ENCODE data around the gene FGFRL1. TPM values are rescaled to one million over a fixed set of nuclear protein-coding genes. Genes with fewer than 3 reads are reported as not detected.

Gene FGFRL1
- total RNA-seq, 1 donor from 2014 or later: 70.4 TPM

DNA sequence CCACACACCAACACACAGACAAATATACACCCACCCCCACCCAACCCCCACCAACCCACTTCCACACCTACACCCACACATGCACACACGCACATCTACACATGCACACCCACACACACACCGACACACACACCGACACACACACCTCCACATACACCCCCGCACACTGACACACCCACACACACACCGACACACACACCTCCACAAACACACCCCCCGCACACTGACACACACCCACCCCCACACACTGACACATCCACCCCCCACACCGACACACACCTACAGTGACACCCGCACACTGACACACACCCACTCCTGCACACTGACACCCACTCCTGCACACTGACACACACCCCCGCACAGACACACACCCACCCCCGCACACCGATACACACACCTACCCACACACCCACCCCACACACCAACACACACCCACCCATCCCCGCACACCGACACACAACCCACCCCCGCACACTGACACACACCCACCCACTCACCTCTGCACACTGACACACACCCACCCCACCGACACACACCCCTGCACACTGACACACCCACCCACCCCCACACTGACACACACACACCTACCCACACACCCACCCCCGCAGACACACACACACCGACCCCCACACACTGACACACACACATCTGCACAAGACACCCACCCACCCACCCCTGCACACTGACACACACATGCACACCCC lies 31.1 kb downstream of the FGFRL1 start:
- Mint-ChIP-seq H3K4me1 (ENCODE audit: low read depth) (peaks cover 67% of the 10 kb centered on the region), H3K27me3 (ENCODE audit: low read depth) (no peaks in the 10 kb centered on the region), H3K27ac (ENCODE audit: unreplicated experiment) (peak overlapping the region; percentile 92), H3K9me3 (ENCODE audit: low read depth) (no peaks in the 10 kb centered on the region), H3K36me3 (ENCODE audit: low read depth) (no peaks in the 10 kb centered on the region), H3K4me3 (ENCODE audit: unreplicated experiment) (no peak overlapping the region)
- no peak for DNase-seq (ENCODE audit: low spot score)
- TF ChIP-seq, protein P1, sequence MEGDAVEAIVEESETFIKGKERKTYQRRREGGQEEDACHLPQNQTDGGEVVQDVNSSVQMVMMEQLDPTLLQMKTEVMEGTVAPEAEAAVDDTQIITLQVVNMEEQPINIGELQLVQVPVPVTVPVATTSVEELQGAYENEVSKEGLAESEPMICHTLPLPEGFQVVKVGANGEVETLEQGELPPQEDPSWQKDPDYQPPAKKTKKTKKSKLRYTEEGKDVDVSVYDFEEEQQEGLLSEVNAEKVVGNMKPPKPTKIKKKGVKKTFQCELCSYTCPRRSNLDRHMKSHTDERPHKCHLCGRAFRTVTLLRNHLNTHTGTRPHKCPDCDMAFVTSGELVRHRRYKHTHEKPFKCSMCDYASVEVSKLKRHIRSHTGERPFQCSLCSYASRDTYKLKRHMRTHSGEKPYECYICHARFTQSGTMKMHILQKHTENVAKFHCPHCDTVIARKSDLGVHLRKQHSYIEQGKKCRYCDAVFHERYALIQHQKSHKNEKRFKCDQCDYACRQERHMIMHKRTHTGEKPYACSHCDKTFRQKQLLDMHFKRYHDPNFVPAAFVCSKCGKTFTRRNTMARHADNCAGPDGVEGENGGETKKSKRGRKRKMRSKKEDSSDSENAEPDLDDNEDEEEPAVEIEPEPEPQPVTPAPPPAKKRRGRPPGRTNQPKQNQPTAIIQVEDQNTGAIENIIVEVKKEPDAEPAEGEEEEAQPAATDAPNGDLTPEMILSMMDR (IDR thresholded peaks at IDR 0.05): no peak

DNA sequence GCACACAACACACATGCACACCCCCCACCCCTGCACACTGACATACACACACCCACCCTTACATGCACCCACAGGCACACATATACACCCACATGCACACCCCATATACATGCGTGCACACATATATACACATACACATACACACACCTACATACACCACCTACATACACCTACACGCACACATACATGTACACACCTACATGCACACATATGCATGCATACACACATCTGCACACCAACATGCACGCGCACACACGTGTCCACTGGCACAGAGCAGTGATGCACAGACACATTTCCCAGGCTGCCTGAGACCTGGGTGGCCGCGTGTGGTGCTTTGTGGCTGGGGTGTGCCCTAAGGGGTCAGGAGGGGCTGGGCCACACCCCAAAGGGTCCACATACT lies 31.7 kb downstream of the FGFRL1 start:
- Mint-ChIP-seq H3K27me3 (ENCODE audit: low read depth) (no peaks in the 10 kb centered on the region), H3K4me3 (ENCODE audit: unreplicated experiment) (peak overlapping the region; percentile 25), H3K36me3 (ENCODE audit: low read depth) (no peaks in the 10 kb centered on the region), H3K9me3 (ENCODE audit: low read depth) (no peaks in the 10 kb centered on the region), H3K4me1 (ENCODE audit: low read depth) (peaks cover 73% of the 10 kb centered on the region), H3K27ac (ENCODE audit: unreplicated experiment) (peak overlapping the region; percentile 96)
- no peak for DNase-seq (ENCODE audit: low spot score)
- TF ChIP-seq, protein P1 (IDR thresholded peaks at IDR 0.05): no peak

DNA sequence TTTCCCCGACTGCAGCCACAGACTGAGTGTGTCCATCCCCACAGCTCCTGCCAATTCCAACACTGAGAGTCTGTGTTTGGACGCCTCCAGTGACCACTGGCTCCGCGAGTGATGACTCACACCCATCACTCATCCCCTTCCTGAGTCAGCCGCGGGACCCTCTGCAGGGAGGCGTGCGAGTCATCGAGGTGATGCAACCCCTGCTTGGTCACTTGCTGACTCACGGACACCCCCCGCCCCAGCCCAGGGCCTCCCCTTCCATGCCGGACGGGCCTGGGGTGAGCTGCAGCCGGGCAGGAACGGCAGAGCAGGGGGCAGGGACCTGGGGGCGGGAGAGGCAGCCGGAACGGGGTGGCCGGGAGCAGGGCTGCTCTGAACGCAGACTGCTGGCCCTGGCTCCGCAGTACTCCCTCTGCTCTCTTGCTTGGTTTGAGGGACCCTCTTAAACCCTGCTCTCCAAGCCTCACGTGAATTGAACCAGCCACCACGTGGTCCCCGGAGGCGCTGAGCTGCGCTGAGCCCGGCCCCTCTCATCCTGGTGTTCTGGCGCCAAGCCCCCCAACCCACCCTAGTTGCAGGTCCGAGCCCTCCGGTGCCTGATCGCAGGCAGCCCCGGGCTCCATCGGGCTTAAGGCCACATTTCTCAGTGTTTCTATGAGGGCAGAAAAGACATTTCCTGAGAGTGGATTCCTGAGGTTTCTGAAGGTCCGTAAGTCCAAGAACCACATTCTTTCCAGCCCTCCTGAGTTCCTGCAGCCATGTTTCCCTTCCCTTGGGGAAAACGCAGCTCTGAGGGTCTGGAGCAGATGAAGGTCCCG lies 32.4 kb downstream of the FGFRL1 start:
- Mint-ChIP-seq H3K36me3 (ENCODE audit: low read depth) (no peaks in the 10 kb centered on the region), H3K4me3 (ENCODE audit: unreplicated experiment) (peak overlapping the region; percentile 57), H3K27me3 (ENCODE audit: low read depth) (no peaks in the 10 kb centered on the region), H3K27ac (ENCODE audit: unreplicated experiment) (peak overlapping the region; percentile 96), H3K9me3 (ENCODE audit: low read depth) (no peaks in the 10 kb centered on the region), H3K4me1 (ENCODE audit: low read depth) (peaks cover 74% of the 10 kb centered on the region)
- peak; percentile 99 for DNase-seq (ENCODE audit: low spot score)
- TF ChIP-seq, protein P1 (IDR thresholded peaks at IDR 0.05): no peak

DNA sequence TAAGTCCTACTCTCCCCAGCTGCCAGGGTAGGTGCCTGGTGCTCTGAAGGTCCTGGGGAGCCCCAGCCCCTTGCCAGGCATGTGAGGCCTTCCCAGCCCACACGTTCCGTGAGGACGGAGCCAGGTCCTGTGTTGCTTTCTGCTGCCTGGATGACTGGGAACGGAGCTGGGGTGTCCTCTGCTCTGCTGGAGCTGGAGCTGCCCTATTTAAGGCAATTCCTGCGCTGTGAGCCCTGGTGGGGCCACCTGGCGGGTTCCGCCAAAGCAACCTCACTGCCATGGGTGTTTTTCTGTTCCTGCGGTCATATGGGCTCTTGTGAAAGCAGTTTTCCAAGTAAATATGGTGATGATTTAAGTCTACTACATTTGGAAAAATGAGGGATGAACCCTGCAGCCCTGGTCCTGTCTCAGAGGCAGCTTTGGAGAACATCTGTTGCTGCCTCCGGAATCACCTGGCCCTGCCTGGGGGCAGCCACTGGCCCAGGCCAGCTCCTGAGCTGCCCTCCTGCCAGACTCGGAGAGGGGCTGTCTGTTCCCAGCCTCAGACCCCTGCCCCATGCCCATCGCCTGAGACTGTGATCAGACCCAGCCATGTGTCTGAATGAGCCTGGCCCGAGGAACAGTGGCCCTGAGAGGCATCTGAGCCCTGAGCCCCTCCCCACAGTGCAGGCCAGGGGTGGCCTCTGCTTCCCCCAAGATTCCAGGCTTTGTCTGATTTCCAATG lies 33.2 kb downstream of the FGFRL1 start:
- peak overlapping the region; percentile 57 for H3K4me3 Mint-ChIP-seq (ENCODE audit: unreplicated experiment)
- H3K27ac Mint-ChIP-seq (ENCODE audit: unreplicated experiment): peak overlapping the region; percentile 96
- H3K9me3 Mint-ChIP-seq (ENCODE audit: low read depth): no peaks in the 10 kb centered on the region
- peak; percentile 85 for DNase-seq (ENCODE audit: low spot score)
- no peaks in the 10 kb centered on the region for H3K36me3 Mint-ChIP-seq (ENCODE audit: low read depth)
- TF ChIP-seq, protein P1 (IDR thresholded peaks at IDR 0.05): no peak
- peaks cover 66% of the 10 kb centered on the region for H3K4me1 Mint-ChIP-seq (ENCODE audit: low read depth)
- no peaks in the 10 kb centered on the region for H3K27me3 Mint-ChIP-seq (ENCODE audit: low read depth)

DNA sequence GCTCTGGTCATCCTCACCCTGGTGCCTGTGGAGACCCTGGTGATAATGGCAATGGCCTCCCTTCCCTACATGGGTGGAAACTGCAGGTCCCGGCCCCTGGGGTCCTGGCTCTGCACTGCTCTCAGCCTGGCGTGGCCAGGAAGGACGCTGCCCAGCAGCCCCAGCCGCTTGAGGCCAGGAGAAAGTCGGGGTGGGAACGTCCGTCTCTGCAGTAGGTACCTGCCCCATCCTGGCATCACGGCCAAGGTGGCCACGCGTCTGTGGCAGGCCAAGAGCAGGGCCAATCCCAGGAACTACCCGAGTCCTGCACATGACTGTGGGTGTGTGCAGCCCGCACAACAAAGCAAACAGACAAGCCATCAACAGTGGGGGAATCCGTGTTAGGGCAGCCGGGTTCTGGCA lies 33.8 kb downstream of the FGFRL1 start:
- H3K4me3 Mint-ChIP-seq (ENCODE audit: unreplicated experiment): no peak overlapping the region
- no peaks in the 10 kb centered on the region for H3K27me3 Mint-ChIP-seq (ENCODE audit: low read depth)
- H3K4me1 Mint-ChIP-seq (ENCODE audit: low read depth): peaks cover 61% of the 10 kb centered on the region
- peak overlapping the region; percentile 96 for H3K27ac Mint-ChIP-seq (ENCODE audit: unreplicated experiment)
- peak; percentile 84 for DNase-seq (ENCODE audit: low spot score)
- no peaks in the 10 kb centered on the region for H3K9me3 Mint-ChIP-seq (ENCODE audit: low read depth)
- TF ChIP-seq, protein P1 (IDR thresholded peaks at IDR 0.05): no peak
- H3K36me3 Mint-ChIP-seq (ENCODE audit: low read depth): no peaks in the 10 kb centered on the region
